ENCODE measurements around the gene EIF2AK2. TPM values are rescaled to one million over a fixed set of nuclear protein-coding genes. Genes with fewer than 3 reads are reported as not detected.

The EIF2AK2 gene
- total and polyA plus RNA-seq, 8 donors, result 4.7 to 55.3 (median 11.4) TPM

DNA sequence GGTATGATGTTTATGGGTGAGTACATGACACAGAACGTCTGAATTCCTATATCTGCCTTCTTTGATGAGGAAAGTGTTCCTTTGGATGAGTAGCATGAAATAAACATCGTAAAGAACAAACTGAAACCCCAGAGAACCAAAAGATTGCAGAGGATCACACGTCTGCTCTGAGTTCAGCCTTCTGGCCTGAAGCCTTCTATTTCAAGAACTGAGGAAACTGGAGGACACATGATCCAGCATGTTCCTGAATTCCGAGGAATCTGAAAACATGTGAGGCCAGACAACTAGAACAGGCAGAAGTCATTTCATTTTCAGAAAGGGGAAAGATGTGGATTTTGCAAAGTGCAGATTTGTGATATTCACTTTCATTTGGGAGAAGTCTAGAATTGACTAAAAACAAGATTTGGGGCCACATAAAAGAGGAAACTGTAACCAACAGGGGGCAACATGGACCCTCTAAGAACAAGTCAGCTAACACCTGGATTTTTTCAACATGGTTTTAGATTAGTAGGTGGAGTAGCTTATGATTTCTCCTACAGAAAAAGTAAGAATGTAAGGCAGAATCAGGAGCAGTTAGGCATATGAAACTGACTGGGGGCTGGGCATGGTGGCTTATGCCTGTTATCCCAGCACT is 23.3 kb upstream of the EIF2AK2 start:
- Histone ChIP-seq H3K9me3 (no peaks in the 10 kb centered on the region), H3K4me1 (no peaks in the 10 kb centered on the region), H3K27me3 (no peaks in the 10 kb centered on the region), H3K4me3 (no peak overlapping the region), H3K27ac (no peak overlapping the region), H3K36me3 (no peaks in the 10 kb centered on the region)
- intact Hi-C loops (cut with DNase I; ENCODE audit: low total_unique reads), result no loop called here
- TF ChIP-seq EP300 (IDR thresholded peaks at IDR 0.05) (no peak), POLR2AphosphoS5 (IDR thresholded peaks at IDR 0.05) (no peak), POLR2A (IDR thresholded peaks at IDR 0.05) (no peak)
- TF ChIP-seq, protein P1, sequence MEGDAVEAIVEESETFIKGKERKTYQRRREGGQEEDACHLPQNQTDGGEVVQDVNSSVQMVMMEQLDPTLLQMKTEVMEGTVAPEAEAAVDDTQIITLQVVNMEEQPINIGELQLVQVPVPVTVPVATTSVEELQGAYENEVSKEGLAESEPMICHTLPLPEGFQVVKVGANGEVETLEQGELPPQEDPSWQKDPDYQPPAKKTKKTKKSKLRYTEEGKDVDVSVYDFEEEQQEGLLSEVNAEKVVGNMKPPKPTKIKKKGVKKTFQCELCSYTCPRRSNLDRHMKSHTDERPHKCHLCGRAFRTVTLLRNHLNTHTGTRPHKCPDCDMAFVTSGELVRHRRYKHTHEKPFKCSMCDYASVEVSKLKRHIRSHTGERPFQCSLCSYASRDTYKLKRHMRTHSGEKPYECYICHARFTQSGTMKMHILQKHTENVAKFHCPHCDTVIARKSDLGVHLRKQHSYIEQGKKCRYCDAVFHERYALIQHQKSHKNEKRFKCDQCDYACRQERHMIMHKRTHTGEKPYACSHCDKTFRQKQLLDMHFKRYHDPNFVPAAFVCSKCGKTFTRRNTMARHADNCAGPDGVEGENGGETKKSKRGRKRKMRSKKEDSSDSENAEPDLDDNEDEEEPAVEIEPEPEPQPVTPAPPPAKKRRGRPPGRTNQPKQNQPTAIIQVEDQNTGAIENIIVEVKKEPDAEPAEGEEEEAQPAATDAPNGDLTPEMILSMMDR (IDR thresholded peaks at IDR 0.05), result no peak
- no peak for DNase-seq
- WGBS, 5 donors, result 52 to 67% (median 62%) methylated on average over 4 of the region's 4 CpGs

DNA sequence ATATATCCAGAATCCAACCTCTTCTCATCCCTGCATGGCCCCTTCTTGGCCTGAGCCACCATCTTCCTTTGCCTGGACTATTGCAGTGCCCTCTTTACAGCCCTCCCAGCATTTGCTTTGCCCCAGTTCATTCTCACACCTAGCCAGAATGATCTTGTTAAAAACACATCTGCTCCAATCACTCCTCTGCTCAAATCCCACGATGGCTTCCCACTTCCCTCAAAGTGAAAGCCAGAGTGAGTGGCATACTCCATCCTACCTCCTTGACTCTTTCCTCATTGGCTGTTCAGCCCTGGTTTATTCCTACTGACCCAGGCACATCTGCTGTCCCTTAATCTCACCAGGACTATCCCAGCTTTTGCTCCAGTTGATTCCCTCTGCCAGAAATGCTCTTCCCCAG is 17.0 kb upstream of the EIF2AK2 start:
- Histone ChIP-seq H3K27ac (no peak overlapping the region), H3K4me1 (no peaks in the 10 kb centered on the region), H3K36me3 (no peaks in the 10 kb centered on the region), H3K9me3 (no peaks in the 10 kb centered on the region), H3K4me3 (no peak overlapping the region), H3K27me3 (no peaks in the 10 kb centered on the region)
- intact Hi-C loops (cut with DNase I; ENCODE audit: low total_unique reads), result no loop called here
- no peak for TF ChIP-seq POLR2A (IDR thresholded peaks at IDR 0.05)
- DNase-seq, result no peak
- 73 to 92% (median 80%) methylated on average over 1 of the region's 1 CpG for WGBS, 5 donors

DNA sequence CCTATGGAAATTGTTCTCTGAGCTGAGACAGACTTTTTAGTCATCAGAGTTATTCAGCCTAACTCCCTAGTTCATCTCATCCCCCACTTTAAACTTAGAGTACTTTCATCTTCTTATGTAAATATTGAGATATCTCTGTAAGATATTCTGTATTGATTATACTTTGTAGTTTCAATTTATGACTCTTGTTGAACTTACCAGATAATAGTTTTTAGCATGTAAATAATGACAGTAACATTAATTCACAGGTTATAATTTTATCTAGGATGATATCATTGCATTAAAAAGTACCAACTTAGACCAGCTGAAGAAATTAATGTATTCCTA is 14.8 kb upstream of the EIF2AK2 start:
- Histone ChIP-seq H3K9me3 (no peaks in the 10 kb centered on the region), H3K27ac (no peak overlapping the region), H3K36me3 (no peaks in the 10 kb centered on the region), H3K27me3 (no peaks in the 10 kb centered on the region), H3K4me1 (peaks cover 0 to 9% (median 0%) of the 10 kb centered on the region in 4 donors), H3K4me3 (no peak overlapping the region)
- TF ChIP-seq, protein P1 (IDR thresholded peaks at IDR 0.05), result no peak
- no peak for TF ChIP-seq POLR2AphosphoS5 (IDR thresholded peaks at IDR 0.05)
- no peak for TF ChIP-seq POLR2A (IDR thresholded peaks at IDR 0.05)
- TF ChIP-seq EP300 (IDR thresholded peaks at IDR 0.05), result no peak
- intact Hi-C loops (cut with DNase I; ENCODE audit: low total_unique reads), result no loop called here
- no peak for DNase-seq

DNA sequence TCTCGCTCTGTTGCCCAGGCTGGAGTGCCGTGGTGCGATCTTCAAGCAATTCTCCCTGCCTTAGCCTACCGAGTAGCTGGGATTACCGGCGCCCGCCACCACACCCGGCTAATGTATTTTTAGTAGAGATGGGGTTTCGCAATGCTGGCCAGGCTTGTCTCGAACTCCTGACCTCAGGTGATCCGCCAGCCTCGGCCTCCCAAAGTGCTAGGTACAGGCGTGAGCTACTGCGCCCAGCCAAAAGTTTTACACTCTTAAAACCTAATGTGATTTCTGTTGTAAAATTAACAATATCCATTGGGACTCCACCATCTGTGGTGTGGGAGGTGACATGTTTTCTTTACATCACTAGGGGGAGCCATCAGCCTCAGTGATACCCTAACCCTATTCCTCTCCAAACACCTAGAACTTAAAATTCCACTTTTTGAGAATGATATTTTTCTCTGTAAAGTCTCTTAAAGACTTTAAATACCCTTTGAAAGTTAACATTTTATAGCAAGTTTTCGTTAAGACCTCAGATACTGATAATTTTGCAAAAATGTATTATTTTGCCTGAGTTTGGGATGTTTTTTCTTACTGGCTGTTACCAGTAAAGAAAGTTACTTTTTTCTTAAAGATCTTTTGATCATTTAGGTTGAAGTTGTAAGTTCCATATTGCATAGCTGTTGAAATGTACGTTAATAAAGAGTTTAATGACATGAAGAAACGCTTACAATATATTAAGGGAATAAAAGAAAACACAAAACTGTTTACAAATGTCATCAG is 11.6 kb upstream of the EIF2AK2 start:
- TF ChIP-seq POLR2A (IDR thresholded peaks at IDR 0.05), result no peak
- TF ChIP-seq, protein P1 (IDR thresholded peaks at IDR 0.05), result peak in 4 of 7 experiments; percentile 41 to 47 (median 46)
- Histone ChIP-seq H3K4me1 (peaks cover 0 to 9% (median 0%) of the 10 kb centered on the region in 4 donors), H3K27me3 (no peaks in the 10 kb centered on the region), H3K4me3 (no peak overlapping the region), H3K9me3 (peaks cover 0 to 18% (median 5%) of the 10 kb centered on the region in 4 donors), H3K36me3 (no peaks in the 10 kb centered on the region), H3K27ac (peak overlapping the region in 3 of 5 donors; percentile 39 to 65 (median 49))
- peak in 1 of 2 donors; percentile 59 for DNase-seq
- intact Hi-C loops (cut with DNase I; ENCODE audit: low total_unique reads), result no loop called here
- WGBS, 5 donors, result 53 to 59% (median 55%) methylated on average over 17 of the region's 17 CpGs

Measured in stomach (tissue), 9 donors.